ENCODE data around the gene PITPNC1. TPM values are rescaled to one million over a fixed set of nuclear protein-coding genes. Genes with fewer than 3 reads are reported as not detected.
"Not testable (repeated sequence)": the region's sequence is repeated elsewhere in the genome, so short reads cannot be mapped to it uniquely, and the experiment has no call there.

Gene PITPNC1
- total RNA-seq, 1 donor from 2014 or later, result 25.4 TPM

GRCh38 chr17:67427424-67427823 is 50.3 kb downstream of the PITPNC1 start:
- intact Hi-C loops (cut with DNase I), result no loop called here

GRCh38 chr17:67430515-67430914 is 53.4 kb downstream of the PITPNC1 start:
- H3K27ac ChIP-seq, ATAC-seq: not testable (repeated sequence)

More at GRCh38 chr17:67427424-67427823, 50.3 kb downstream of the PITPNC1 start:
- ATAC-seq, result no peak
- Histone ChIP-seq H3K27me3 (no peaks in the 10 kb centered on the region), H3K9me3 (no peaks in the 10 kb centered on the region), H3K27ac (no peak overlapping the region), H3K4me1 (peaks cover 11% of the 10 kb centered on the region), H3K36me3 (no peaks in the 10 kb centered on the region), H3K4me3 (no peak overlapping the region)
- DNase-seq, result no peak
- no peak for TF ChIP-seq CTCF (IDR thresholded peaks at IDR 0.05)

GRCh38 chr17:67431249-67432015 is 54.4 kb downstream of the PITPNC1 start:
- H3K4me3 ChIP-seq, result no peak overlapping the region
- TF ChIP-seq CTCF (IDR thresholded peaks at IDR 0.05), result no peak
- H3K27me3 ChIP-seq, result no peaks in the 10 kb centered on the region
- intact Hi-C loops (cut with DNase I), result no loop called here
- no peak overlapping the region for H3K27ac ChIP-seq
- DNase-seq (no peak), ATAC-seq (no peak)
- no peaks in the 10 kb centered on the region for H3K36me3 ChIP-seq
- no peaks in the 10 kb centered on the region for H3K9me3 ChIP-seq
- peaks cover 25% of the 10 kb centered on the region for H3K4me1 ChIP-seq

More at GRCh38 chr17:67430515-67430914, 53.4 kb downstream of the PITPNC1 start:
- intact Hi-C loops (cut with DNase I); H3K36me3 ChIP-seq; H3K27me3 ChIP-seq; H3K4me3 ChIP-seq; H3K9me3 ChIP-seq; DNase-seq: not testable (repeated sequence)
- peaks cover 25% of the 10 kb centered on the region for H3K4me1 ChIP-seq

GRCh38 chr17:67433248-67433924 is 56.3 kb downstream of the PITPNC1 start:
- DNase-seq (no peak), ATAC-seq (no peak)
- no peak for TF ChIP-seq CTCF (IDR thresholded peaks at IDR 0.05)
- intact Hi-C loops (cut with DNase I), result no loop called here
- peaks cover 25% of the 10 kb centered on the region for H3K4me1 ChIP-seq
- peak overlapping the region; percentile 67 for H3K27ac ChIP-seq
- no peaks in the 10 kb centered on the region for H3K36me3 ChIP-seq
- no peak overlapping the region for H3K4me3 ChIP-seq
- H3K9me3 ChIP-seq, result no peaks in the 10 kb centered on the region
- no peaks in the 10 kb centered on the region for H3K27me3 ChIP-seq

GRCh38 chr17:67434061-67434525 is 57.0 kb downstream of the PITPNC1 start:
- H3K27me3 ChIP-seq, result no peaks in the 10 kb centered on the region
- peaks cover 25% of the 10 kb centered on the region for H3K4me1 ChIP-seq
- H3K27ac ChIP-seq, result peak overlapping the region; percentile 67
- no peaks in the 10 kb centered on the region for H3K9me3 ChIP-seq
- no peak for TF ChIP-seq CTCF (IDR thresholded peaks at IDR 0.05)
- ATAC-seq (peak; percentile 89), DNase-seq (peak; percentile 76)
- intact Hi-C loops (cut with DNase I), result no loop called here
- H3K36me3 ChIP-seq, result no peaks in the 10 kb centered on the region
- H3K4me3 ChIP-seq, result no peak overlapping the region

GRCh38 chr17:67435122-67435521 is 58.0 kb downstream of the PITPNC1 start:
- Histone ChIP-seq H3K27me3 (no peaks in the 10 kb centered on the region), H3K9me3 (no peaks in the 10 kb centered on the region), H3K4me1 (peaks cover 30% of the 10 kb centered on the region), H3K27ac (peak overlapping the region; percentile 58), H3K36me3 (no peaks in the 10 kb centered on the region), H3K4me3 (no peak overlapping the region)
- intact Hi-C loops (cut with DNase I), result no loop called here
- ATAC-seq, result peak; percentile 63
- TF ChIP-seq CTCF (IDR thresholded peaks at IDR 0.05), result no peak
- no peak for DNase-seq

All from upper lobe of right lung (tissue), 1 donor.